NB4 (cell line): Measurements from ENCODE around the gene FRY.

Experiments used
- POLR2A ChIP-seq: IDR thresholded peaks from 2 replicates; pipeline ENCODE4 v1.6.1; 2011; ENCODE audit warnings: mild to moderate bottlenecking; ENCODE audit not compliant: insufficient read length; ENCODE audit errors: extremely low read depth
- TF ChIP-seq, protein P1 (sequence below): IDR thresholded peaks from one replicate; pipeline ENCODE4 v1.5.1; 2012; ENCODE audit warnings: low read depth, low read length

- TF ChIP-seq, protein P1, sequence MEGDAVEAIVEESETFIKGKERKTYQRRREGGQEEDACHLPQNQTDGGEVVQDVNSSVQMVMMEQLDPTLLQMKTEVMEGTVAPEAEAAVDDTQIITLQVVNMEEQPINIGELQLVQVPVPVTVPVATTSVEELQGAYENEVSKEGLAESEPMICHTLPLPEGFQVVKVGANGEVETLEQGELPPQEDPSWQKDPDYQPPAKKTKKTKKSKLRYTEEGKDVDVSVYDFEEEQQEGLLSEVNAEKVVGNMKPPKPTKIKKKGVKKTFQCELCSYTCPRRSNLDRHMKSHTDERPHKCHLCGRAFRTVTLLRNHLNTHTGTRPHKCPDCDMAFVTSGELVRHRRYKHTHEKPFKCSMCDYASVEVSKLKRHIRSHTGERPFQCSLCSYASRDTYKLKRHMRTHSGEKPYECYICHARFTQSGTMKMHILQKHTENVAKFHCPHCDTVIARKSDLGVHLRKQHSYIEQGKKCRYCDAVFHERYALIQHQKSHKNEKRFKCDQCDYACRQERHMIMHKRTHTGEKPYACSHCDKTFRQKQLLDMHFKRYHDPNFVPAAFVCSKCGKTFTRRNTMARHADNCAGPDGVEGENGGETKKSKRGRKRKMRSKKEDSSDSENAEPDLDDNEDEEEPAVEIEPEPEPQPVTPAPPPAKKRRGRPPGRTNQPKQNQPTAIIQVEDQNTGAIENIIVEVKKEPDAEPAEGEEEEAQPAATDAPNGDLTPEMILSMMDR = no peak
- TF ChIP-seq POLR2A = no peak
Observed at GRCh38 chr13:32125751-32126150, 94.2 kb downstream of the FRY start.
